Erythroblast (primary cell): ENCODE data around the gene TICAM1.

Source experiments
- GATA1 ChIP-seq: IDR thresholded peaks from 2 replicates; pipeline ENCODE4 v1.6.1; 2011; ENCODE audit warnings: low read depth, mild to moderate bottlenecking, control low read depth, low read length, moderate library complexity
- POLR2A ChIP-seq: IDR thresholded peaks from 2 replicates; pipeline ENCODE4 v1.6.1; 2011; ENCODE audit warnings: mild to moderate bottlenecking, low read length

GRCh38 chr19:4806384-4806783, 25.1 kb downstream of the TICAM1 start:
- TF ChIP-seq POLR2A (no peak), GATA1 (no peak)
